Raji (cell line): ENCODE results near the gene DEAF1.

ENCODE experiments used
- POLR2A ChIP-seq: IDR thresholded peaks from 2 replicates; pipeline ENCODE4 v1.6.1; 2011; ENCODE audit warnings: low read depth, low read length, control low read depth; ENCODE audit not compliant: insufficient read depth

The DEAF1 gene

DNA sequence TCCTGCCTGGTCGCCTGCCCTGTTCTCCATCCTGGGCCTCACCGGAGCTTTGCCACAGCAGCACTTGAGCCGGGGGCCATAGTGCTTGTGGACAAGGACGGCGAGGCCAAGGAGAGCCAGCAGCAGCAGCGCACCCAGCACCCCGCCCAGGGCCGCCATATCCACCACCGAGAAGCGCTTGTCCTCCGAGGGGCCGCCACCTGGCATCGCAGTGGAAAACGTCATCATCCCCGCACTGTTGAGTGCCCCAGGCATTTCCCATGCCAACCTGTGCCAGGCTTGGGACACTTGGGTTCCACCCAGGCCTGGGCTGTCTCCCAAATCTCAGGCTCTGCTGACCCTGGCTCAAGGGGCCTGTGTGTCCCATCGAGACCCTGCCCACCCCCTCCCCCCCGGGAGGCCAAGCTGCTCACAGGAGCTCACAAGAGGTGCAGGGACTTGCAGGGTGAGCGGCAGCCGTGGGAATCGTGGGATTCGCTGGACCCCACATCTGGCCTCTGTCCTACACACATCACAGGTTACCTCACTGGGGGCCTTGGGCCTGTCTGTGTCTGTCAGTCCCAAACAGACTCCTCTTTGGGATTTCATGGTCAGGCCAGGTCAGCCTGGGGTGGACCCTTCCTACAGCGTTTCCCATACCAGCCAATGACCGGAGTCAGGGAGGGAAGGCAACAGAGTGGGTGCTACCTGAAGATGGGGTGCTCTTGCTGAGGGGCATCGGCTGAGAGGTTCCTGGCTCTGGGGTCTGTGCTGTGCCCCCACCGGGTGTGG lies 76.9 kb downstream of the DEAF1 start:
- TF ChIP-seq POLR2A: no peak

DNA sequence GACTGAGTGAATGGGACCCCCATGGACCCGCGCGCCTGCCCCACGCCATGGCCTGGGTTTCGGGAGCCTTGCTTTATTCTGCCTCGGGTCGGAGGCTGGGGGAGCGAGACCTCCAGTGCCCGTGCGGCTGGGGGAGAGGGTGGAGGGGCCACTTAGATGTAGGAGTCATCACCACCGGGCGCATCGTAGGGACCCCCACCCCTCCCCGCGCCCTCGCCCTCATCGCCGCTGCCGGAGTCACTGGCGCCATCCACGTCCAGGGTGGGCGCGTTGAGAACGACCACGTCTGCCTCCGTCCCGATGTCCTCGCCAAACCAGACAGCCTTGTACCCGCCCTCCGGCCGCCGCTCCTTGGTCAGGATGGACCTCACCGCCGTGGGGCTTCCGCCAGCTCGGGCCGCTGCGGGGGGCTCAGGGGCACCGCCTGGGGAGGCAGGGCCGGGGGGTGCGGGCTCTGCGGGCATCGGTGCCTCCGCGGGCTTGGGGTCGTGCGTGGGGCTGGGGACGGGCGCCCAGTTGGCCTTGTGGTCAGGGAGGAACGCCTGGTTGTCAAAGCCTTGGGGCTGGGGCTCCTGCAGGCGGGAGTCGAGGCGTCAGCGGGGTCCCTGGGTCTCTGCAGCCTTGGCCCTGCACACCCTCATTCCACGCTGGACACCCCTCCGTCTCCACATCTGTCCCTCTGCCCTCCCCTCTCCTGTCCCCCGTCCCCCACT lies 77.7 kb downstream of the DEAF1 start:
- no peak for TF ChIP-seq POLR2A

DNA sequence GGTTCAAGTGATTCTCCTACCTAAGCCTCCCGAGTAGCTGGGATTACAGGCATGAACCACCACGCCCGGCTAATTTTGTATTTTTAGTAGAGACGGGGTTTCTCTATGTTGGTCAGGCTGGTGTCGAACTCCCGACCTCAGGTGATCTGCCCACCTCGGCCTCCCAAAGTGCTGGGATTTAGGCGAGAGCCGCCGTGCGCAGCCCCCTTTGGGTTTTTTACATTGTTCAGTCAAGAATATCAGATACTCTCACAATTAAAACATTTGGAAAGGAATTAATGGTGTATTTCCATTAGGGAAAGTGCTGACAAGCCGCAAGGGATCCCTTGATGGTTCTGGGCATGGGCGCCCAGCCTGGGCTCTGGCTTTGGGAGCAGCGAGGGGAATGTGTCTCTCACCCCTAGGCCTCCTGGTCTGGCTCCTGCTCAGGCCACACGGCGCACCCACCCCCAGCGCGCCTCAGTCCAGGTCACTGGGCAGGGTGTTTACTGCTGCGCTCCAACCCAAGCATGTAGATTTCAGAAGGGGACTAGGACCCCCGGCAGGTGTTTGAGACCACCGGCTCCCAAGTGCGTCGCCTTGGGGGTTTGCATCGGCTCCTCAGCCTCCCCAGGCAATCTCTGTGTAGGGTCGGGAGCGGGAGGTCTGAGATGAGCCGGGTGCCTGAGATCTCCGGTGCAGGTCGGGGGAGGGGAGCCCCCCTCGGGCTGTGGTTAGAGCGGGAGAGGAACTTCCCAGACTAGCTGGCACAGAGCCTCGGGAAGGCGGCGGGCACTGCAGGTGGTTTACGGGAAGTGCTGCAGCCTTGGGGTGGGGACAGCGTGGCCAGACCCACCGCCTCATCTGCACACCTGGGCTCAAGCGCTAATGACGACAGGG lies 78.5 kb downstream of the DEAF1 start:
- no peak for TF ChIP-seq POLR2A

DNA sequence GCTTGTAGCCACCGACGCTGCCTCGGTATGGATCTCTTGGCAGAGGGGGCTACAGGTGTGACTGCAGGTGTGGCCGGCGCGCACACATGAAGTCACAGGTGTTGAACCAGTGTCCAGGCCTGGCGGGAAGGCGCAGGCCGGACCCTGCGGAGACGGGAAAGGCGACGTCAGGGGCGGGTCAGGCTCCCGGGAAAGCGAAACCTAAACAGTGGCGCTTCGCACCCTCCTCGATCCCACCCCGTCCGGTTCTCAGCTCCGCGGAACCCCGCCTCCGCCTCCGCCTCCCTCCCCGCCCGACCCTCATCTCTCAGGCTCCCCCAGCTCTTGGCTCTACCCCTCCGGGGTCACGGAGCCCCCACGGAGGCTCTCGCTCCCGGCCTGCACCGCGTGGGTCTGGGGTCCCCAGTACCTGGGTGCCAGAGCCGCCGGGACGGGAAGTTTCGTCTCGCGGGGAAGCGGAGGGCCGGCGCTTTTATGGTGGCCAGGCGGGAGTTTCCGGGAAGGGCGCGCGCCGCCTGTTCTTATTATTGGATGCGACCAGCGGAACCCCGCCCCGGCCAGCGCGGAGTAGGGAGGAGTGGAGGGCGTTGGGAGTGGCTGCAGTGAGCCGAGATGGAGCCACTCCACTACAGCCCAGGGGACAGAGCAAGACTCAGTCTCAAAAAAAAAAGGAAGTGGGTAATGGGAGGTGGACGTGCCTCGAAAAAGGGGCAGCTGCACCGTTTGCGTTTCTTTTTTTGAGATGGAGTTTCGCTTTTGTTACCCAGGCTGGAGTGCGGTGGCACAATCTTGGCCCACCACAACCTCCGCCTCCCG lies 79.3 kb downstream of the DEAF1 start, which contains the start of gene IRF7:
Gene IRF7, minus strand, starts transcription at position 447 of the 816 bp plus-strand sequence. CDS start 586 bp downstream, outside the sequence.
- TF ChIP-seq POLR2A: peak; percentile 69

DNA sequence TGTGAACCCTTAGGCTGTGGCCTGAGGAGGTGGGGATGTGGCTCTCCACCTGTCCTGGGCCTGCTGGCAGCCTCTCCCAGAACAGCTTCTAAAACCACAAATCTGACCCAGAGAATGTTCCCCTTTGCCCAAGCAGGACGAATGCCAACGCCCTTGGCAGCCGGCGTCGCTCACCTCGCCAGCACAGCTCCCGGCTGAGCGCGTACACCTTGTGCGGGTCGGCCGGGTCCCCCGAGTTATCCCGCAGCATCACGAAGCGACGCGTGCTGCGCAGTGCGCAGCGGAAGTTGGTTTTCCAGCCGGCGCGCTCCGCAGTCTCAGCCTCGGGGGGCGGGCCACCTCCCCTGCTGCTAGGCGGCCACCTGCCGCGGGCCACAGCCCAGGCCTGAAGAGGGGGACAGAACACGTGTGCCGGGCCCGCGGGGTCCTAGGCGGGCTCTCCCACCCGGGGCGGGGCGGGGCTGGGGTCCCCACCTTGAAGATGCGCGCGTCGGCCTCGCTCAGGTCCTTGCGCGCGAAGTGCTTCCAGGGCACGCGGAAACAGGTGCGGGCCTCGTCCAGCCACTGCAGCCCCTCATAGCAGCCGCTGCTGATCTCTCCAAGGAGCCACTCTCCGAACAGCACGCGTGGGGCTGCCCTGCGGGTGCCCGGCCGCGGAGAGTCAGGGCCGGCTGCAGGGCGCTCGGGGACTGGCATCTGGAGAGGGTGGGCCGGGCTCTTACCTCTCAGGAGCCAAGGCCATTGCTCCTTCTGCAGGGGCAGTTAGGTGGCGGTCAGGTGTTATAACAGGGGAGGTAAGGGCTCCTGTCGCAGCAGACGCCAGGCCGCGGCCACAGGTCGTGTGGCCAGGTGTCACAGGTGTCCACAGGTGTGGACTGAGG lies 80.2 kb downstream of the DEAF1 start:
- no peak for TF ChIP-seq POLR2A

DNA sequence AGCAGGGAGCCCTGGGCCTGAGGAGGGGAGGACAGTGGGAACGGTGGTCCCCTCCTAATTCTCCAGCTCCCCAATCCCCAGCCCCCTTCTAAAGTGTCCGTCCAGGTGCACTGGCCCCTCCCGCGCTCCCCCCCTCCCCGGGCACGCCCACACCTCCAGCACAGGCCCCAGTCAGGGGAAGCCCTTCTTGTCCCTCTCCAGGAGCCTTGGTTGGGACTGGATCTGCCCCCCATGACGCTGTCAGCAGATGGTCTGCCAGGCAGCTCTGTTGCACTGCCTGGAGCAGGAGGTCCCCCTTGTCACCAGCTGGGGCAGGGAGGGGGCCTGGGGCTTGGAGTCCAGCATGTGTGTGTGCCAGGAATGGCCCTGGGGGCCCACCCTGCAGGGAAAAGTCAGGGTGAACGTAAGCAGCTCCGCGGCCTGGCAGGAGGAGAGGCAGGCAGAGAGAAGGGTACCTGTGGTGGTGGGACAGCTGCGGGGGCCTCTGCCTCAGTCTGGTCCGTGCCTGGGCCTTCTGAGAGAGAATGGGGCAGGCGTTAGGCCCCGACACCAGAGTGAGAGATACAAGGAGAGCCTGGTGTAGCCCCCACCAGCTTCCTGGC lies 80.9 kb downstream of the DEAF1 start:
- TF ChIP-seq POLR2A: no peak

DNA sequence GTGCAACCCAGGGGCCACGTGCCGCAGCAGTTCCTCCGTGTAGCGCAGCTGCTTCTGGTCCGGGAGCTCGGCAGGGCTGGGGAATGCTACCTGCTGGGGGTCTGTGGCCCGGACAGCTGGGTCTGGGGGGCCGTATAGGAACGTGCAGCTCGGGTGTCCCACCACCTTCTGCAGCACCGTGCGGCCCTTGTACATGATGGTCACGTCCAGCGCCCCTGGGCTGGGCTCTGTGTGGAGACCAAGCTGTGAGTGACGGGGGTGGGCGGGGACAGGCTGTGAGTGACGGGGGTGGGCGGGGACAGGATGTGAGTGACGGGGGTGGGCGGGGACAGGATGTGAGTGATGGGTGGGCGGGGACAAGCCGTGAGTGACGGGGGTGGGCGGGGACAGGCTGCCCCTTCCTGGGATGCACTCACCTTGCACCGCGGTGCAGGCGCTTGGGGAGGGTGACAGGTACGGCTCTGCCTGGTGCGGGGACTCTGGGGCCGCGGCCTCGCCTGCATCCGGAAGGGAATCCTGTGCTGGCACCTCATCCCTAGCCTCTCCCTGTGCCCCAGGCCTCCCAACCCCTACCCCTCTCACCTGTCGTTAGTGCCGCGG lies 81.6 kb downstream of the DEAF1 start:
- TF ChIP-seq POLR2A: no peak

DNA sequence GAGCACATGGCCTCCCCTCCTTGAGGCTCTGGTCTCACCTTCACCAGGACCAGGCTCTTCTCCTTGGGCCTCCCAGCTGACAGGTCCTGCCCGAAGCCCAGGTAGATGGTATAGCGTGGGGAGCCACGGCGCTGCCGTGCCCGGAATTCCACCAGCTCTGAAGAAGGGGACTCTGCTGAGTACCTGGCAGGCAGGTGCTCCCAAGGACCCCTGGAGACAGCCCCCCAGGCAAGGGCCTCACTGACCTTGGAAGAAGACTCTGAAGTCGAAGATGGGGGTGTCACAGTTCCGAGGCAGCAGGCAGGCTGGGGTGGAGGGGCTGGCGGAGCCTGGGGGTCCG lies 82.1 kb downstream of the DEAF1 start:
- TF ChIP-seq POLR2A: no peak

DNA sequence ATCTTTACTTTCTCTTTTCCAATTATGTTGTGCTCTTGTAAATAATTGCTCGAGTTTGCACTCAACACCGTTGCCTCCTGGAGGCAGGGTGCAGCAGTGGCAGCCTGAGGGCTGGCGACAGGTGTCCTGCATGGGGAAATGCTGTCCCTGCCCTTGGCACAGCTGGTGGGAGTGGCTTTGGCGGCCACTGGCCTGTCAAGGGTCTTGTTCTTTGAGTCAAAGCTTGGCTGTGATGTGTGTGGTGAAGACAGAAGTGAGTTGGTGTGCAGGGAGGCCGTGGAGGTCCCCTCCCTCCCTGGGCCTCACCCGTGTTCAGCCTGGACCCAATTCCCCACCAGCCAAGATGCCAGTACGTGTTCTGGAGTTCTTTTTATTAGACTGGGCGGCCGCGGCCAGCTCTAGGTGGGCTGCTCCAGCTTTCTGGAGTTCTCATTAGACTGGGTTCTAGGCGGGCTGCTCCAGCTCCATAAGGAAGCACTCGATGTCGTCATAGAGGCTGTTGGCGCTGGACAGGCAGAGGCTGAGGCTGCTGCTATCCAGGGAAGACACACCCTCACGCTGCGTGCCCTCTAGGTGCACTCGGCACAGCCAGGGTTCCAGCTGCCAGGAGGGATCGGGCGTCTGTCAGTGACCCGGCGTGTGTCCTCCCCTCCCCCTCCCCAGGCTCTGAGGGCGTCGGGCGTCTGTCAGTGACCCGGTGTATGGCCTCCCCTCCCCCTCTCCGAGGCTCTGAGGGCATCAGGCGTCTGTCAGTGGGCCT lies 82.6 kb downstream of the DEAF1 start:
- TF ChIP-seq POLR2A: no peak

DNA sequence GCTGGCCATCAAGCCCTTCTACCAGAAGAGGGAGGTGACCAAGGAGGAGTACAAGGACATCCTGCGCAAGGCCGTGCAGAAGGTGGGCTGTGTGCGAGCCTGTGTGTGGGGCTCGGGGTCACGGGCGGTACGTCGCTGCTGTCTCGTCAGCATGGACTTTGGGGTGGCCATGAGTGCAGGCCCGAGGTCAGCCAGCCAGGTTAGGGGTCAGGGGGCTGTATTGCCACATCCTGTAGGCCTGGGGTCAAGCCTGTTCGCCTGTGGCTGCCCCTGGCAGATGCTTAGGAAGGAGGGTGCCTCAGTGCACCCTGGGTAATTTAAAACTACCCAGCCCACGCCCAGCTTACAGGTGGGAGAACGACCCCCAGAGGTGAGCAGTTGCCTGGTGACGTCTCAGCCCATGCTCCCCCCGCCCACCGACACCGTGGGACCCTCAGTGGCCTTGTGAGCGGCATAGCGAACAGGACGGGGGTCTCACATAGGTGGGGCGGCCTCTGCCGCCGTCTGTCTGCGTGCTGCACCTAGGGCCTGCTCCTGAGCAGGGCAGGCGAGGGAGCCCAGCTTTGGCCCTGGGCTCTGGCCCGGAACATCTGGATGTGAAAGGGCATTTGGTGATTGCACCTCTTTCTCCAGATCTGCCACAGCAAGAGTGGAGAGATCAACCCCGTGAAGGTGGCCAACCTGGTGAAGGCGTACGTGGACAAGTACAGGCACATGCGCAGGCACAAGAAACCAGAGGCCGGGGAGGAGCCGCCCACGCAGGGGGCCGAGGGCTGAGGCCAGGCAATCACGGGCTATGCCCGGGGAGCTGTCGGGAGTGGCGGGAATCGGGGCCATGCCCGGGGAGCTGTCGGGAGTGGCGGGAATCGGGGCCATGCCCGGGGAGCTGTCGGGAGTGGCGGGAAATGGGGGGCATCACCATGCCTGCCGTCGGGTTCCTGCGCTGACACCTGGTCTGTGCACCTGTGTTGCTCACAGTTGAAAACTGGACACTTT lies 83.7 kb downstream of the DEAF1 start:
- no peak for TF ChIP-seq POLR2A

DNA sequence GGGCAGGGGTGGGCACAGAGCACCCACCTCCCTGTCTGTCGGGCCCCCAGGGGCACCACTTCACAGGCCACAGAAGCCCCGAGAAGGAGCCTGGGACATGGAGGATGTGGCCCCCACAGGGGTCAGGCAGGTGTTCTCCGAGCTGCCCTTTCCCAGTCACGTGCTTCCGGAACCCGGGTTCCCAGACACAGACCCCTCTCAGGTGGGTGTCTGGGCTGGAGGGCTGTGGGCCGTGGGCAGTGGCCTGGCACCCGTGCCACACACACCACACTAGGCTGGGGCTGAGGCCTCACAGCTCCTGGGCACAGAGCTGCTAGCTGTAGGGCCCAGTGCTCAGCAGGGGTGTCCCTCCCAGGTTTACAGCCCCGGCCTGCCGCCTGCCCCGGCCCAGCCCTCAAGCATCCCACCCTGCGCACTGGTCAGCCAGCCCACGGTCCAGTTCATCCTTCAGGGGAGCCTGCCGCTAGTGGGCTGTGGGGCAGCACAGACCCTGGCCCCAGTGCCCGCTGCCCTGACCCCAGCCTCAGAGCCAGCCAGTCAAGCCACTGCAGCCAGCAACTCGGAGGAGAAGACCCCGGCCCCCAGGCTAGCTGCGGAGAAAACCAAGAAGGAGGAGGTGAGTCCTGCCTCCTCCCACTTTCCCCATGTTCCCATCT lies 84.7 kb downstream of the DEAF1 start:
- no peak for TF ChIP-seq POLR2A
